Cardiac fibroblast (primary cell): ENCODE data around the gene LGR4.
A peak's percentile ranks its signal among the peaks of the same experiment; 100 is the strongest.
"Not testable (repeated sequence)": the region's sequence is repeated elsewhere in the genome, so short reads cannot be mapped to it uniquely, and the experiment has no call there.

ENCODE experiments used
- DNase-seq, 2 donors: peaks; one replicate each; pipeline versions ENCODE4 v3.0.0 to v3.0.0-alpha.2; 2010; ENCODE audit warnings: low read depth in 2 of 2
- H3K4me3 ChIP-seq, 2 donors: replicated peaks in 1 of 2; 1 replicate in 1 of 2; 2 replicates in 1 of 2; pipeline ENCODE4 v1.5.1; 2011; ENCODE audit warnings: low read depth in 2 of 2, low read length in 2 of 2, mild to moderate bottlenecking in 2 of 2, moderate library complexity in 1 of 2
- CTCF ChIP-seq: IDR thresholded peaks from one replicate; pipeline ENCODE4 v1.5.1; 2011; ENCODE audit warnings: low read depth, mild to moderate bottlenecking, low read length, inconsistent platforms

The LGR4 gene

GRCh38 chr11:27348340-27348873 lies 124.2 kb downstream of the LGR4 start:
- no peak for DNase-seq
- no peak overlapping the region for H3K4me3 ChIP-seq
- no peak for TF ChIP-seq CTCF

- no peak for DNase-seq
- TF ChIP-seq CTCF = no peak
- H3K4me3 ChIP-seq = no peak overlapping the region
These were observed 124.9 kb downstream of the LGR4 start for GRCh38 chr11:27347359-27348339.

GRCh38 chr11:27339941-27340340 lies 132.6 kb downstream of the LGR4 start:
- no peak for TF ChIP-seq CTCF
- H3K4me3 ChIP-seq = no peak overlapping the region
- DNase-seq = peak in 1 of 2 donors; percentile 41

GRCh38 chr11:27334764-27335163 lies 137.8 kb downstream of the LGR4 start:
- not testable (repeated sequence) for DNase-seq, H3K4me3 ChIP-seq

GRCh38 chr11:27331981-27332380 lies 140.6 kb downstream of the LGR4 start:
- no peak overlapping the region for H3K4me3 ChIP-seq
- TF ChIP-seq CTCF = no peak
- peak; percentile 51 to 55 for DNase-seq

GRCh38 chr11:27330633-27331270 lies 141.8 kb downstream of the LGR4 start:
- no peak for DNase-seq
- no peak for TF ChIP-seq CTCF
- H3K4me3 ChIP-seq = no peak overlapping the region

GRCh38 chr11:27329867-27330632 lies 142.5 kb downstream of the LGR4 start:
- TF ChIP-seq CTCF = no peak
- no peak overlapping the region for H3K4me3 ChIP-seq
- DNase-seq = peak in 1 of 2 donors; percentile 34
